Smooth muscle cell (in vitro differentiated cells): ENCODE data around the gene PAGE4. TPM values are rescaled to one million over a fixed set of nuclear protein-coding genes. Genes with fewer than 3 reads are reported as not detected.

Source experiments
- DNase-seq: peaks from one replicate; lab custom pipeline; 2025; ENCODE audit not compliant: unreplicated experiment; lab: John Stamatoyannopoulos, UW
- H2AFZ ChIP-seq: fragments of 200-600 bp; sonication (generic); 2 replicates; pipeline ENCODE4 v1.6.0; 2016; ENCODE audit warnings: antibody characterized with exemption, low read depth, mild to moderate bottlenecking
- H3F3A ChIP-seq: fragments of 200-600 bp; sonication (generic); 2 replicates; pipeline ENCODE4 v1.6.0; 2017; ENCODE audit warnings: antibody characterized with exemption, low read depth
- H3K27ac ChIP-seq: fragments of 200-600 bp; sonication (generic); 2 replicates; pipeline ENCODE4 v1.5.1; 2016; ENCODE audit warnings: low read depth, mild to moderate bottlenecking
- H3K27me3 ChIP-seq: fragments of 200-600 bp; sonication (generic); 2 replicates; pipeline ENCODE4 v1.6.1; 2016; ENCODE audit warnings: low read depth, mild to moderate bottlenecking
- H3K36me3 ChIP-seq: fragments of 200-600 bp; sonication (generic); 2 replicates; pipeline ENCODE4 v1.5.1; 2016; ENCODE audit warnings: low read depth
- H3K4me1 ChIP-seq: fragments of 200-600 bp; sonication (generic); 2 replicates; pipeline ENCODE4 v1.5.1; 2016; ENCODE audit warnings: low read depth
- H3K4me2 ChIP-seq: fragments of 200-600 bp; sonication (generic); 2 replicates; pipeline ENCODE4 v1.6.0; 2016; ENCODE audit warnings: mild to moderate bottlenecking
- H3K4me3 ChIP-seq: fragments of 200-600 bp; sonication (generic); 2 replicates; pipeline ENCODE4 v1.5.1; 2016; ENCODE audit warnings: mild to moderate bottlenecking
- H3K79me2 ChIP-seq: fragments of 200-600 bp; sonication (generic); 2 replicates; pipeline ENCODE4 v1.6.0; 2016; ENCODE audit warnings: low read depth, mild to moderate bottlenecking
- H3K9ac ChIP-seq: fragments of 200-600 bp; sonication (generic); 2 replicates; pipeline ENCODE4 v1.6.0; 2016; ENCODE audit warnings: low read depth
- H3K9me3 ChIP-seq: fragments of 200-600 bp; sonication (generic); replicated peaks from 2 replicates; pipeline ENCODE4 v1.5.1; 2016; ENCODE audit warnings: low read depth
- H4K20me1 ChIP-seq: fragments of 200-600 bp; sonication (generic); 2 replicates; pipeline ENCODE4 v1.6.0; 2016; ENCODE audit warnings: low read depth
- CTCF ChIP-seq: fragments of 200-600 bp; sonication (generic); IDR thresholded peaks from 2 replicates; pipeline ENCODE4 v1.5.1; 2017; ENCODE audit warnings: borderline replicate concordance, mild to moderate bottlenecking, antibody characterized with exemption; ENCODE audit not compliant: insufficient read depth, poor library complexity, severe bottlenecking
- WGBS: methylation state at CpG from one replicate; pipeline ENCODE4 v1.1.7; 2016; ENCODE audit warnings: low lambda C conversion rate; 5-methylcytosine and 5-hydroxymethylcytosine counted together
- polyA plus RNA-seq: library from polyadenylated mRNA; unstranded; fragments of >200 nt; fragmentation: Nextera tagmentation; extraction: Ambion mirVana; gene quantifications from 2 replicates; pipeline ENCODE4 v1.2.1, GENCODE V29; 2016
- total RNA-seq: library from RNA; depleted of rRNA; stranded (reverse); fragments of >200 nt; gene quantifications from 2 replicates; pipeline ENCODE4 v1.2.3, GENCODE V29; 2014

PAGE4 gene
- total and polyA plus RNA-seq, 2 experiments from 2014 or later = not detected

- Histone ChIP-seq H3K4me2 (no peak overlapping the region), H2AFZ (no peak overlapping the region), H3K27me3 (no peaks in the 10 kb centered on the region), H4K20me1 (no peaks in the 10 kb centered on the region), H3K9me3 (no peaks in the 10 kb centered on the region), H3K27ac (no peak overlapping the region), H3K9ac (no peak overlapping the region), H3K4me1 (no peaks in the 10 kb centered on the region), H3K4me3 (no peak overlapping the region), H3F3A (no peaks in the 10 kb centered on the region), H3K36me3 (no peaks in the 10 kb centered on the region), H3K79me2 (no peaks in the 10 kb centered on the region)
- no peak for DNase-seq
- TF ChIP-seq CTCF = no peak
- WGBS = 46% methylated on average over 1 of the region's 1 CpG
Measured at GRCh38 chrX:49850028-49850427, 20.9 kb downstream of the PAGE4 start.

DNA sequence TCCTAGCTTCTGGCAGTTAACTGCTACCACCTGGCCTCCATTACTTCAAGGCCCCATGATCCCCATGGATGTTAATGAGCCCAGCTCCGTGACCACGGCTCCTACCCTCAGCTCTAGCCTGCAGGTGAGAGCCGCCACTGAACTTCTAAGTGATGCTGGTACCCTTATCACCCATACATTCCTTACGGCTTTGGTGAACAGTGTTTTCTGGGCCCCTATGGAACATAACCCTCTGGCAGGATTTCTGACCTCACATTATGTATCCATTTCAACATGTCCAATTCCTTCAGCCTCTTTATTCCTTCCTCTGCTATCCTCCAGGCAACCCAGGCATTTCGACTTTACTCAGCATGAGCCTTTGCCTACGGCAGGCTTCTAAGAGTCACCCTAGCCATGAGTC, 24.6 kb downstream of the PAGE4 start:
- no peaks in the 10 kb centered on the region for H3F3A ChIP-seq
- no peaks in the 10 kb centered on the region for H3K9me3 ChIP-seq
- H3K79me2 ChIP-seq = no peaks in the 10 kb centered on the region
- WGBS = 80% methylated on average over 6 of the region's 6 CpGs
- no peak overlapping the region for H3K9ac ChIP-seq
- no peaks in the 10 kb centered on the region for H3K27me3 ChIP-seq
- no peak for TF ChIP-seq CTCF
- no peaks in the 10 kb centered on the region for H4K20me1 ChIP-seq
- H3K27ac ChIP-seq = no peak overlapping the region
- no peaks in the 10 kb centered on the region for H3K36me3 ChIP-seq
- no peak overlapping the region for H2AFZ ChIP-seq
- no peak for DNase-seq
- H3K4me1 ChIP-seq = no peaks in the 10 kb centered on the region
- no peak overlapping the region for H3K4me2 ChIP-seq
- H3K4me3 ChIP-seq = no peak overlapping the region

DNA sequence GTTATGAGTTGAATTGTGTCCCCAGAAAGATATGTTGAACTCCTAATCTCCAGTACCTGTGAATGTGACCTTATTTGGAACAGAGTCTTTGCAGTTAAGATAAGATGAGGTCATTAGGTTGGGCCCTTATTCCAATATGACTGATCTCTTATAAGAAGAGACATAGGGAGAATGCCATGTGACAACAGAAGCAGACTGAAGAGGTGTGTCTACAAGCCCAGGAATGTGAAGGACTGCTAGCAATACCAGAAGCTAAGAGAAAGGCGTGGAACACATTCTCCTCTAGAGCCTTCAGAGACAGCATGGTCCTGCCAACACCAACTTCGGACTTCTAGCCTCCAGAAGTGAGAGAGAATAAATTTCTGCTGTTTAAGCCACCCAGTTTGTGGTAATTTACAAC, 27.7 kb downstream of the PAGE4 start:
- no peak for TF ChIP-seq CTCF
- H3K9ac ChIP-seq = no peak overlapping the region
- no peak overlapping the region for H3K27ac ChIP-seq
- H3K36me3 ChIP-seq = no peaks in the 10 kb centered on the region
- H3K4me3 ChIP-seq = no peak overlapping the region
- H3K9me3 ChIP-seq = no peaks in the 10 kb centered on the region
- H2AFZ ChIP-seq = no peak overlapping the region
- no peaks in the 10 kb centered on the region for H3K4me1 ChIP-seq
- no peaks in the 10 kb centered on the region for H3F3A ChIP-seq
- WGBS = 56% methylated on average over 2 of the region's 2 CpGs
- H3K27me3 ChIP-seq = no peaks in the 10 kb centered on the region
- no peak overlapping the region for H3K4me2 ChIP-seq
- DNase-seq = no peak
- H4K20me1 ChIP-seq = no peaks in the 10 kb centered on the region
- no peaks in the 10 kb centered on the region for H3K79me2 ChIP-seq

DNA sequence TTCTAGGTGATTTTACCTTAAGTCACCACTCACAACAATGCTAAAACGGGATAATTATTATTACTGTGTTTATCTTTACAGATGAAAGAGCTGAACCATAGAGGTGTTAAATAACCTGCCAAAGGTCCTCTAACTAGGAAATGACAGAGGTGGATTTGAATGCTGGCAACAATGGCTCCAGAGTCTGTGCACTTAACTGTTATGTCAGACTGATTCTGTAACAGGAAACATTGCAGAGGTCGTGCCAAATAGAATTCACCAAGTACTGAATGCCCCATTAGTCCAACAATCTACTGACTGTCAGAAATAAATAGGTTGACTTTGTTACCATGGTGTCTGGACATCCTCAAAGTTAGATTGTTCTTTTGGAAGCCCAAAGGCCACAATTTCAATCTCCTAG, 29.2 kb downstream of the PAGE4 start:
- H3K4me2 ChIP-seq = no peak overlapping the region
- no peak for TF ChIP-seq CTCF
- H3K9me3 ChIP-seq = no peaks in the 10 kb centered on the region
- H3K27me3 ChIP-seq = no peaks in the 10 kb centered on the region
- no peak overlapping the region for H3K9ac ChIP-seq
- no peaks in the 10 kb centered on the region for H3K79me2 ChIP-seq
- no peaks in the 10 kb centered on the region for H4K20me1 ChIP-seq
- no peaks in the 10 kb centered on the region for H3K4me1 ChIP-seq
- no peaks in the 10 kb centered on the region for H3K36me3 ChIP-seq
- no peaks in the 10 kb centered on the region for H3F3A ChIP-seq
- H3K4me3 ChIP-seq = no peak overlapping the region
- DNase-seq = no peak
- H2AFZ ChIP-seq = no peak overlapping the region
- WGBS = 39% methylated on average over 2 of the region's 2 CpGs
- no peak overlapping the region for H3K27ac ChIP-seq
